Stimulated activated CD4-positive, alpha-beta T cell treated with anti-CD3 and anti-CD28 coated beads, TNF-alpha, amount 100 ng/mL, for 24 hours (primary cell): ENCODE measurements around the gene DGKD.

ENCODE experiments used
- DNase-seq, 3 experiments: peaks; one replicate each; pipeline ENCODE4 v3.0.0-alpha.2; 2020; ENCODE audit warnings: low read depth in 3 of 3

Gene DGKD

DNA sequence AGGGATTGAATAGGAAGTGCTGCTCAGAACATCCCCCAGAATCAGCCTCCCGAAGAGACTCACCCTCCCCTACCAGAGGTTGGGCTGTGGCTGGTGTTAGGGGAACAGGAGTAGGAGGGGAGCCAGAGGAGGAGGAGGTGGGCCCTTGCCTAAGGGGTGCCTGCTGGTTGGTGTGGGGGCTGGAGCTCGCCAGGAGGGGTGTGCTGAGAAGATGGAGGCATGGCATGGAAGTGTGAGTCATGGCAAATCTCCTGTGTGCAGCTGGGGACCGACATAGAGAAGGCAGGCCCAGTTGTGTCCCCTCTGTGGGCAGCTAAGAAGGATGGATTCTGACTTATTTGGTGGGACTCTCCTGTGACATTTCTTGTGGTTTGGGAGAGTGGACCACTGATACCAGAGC, 73.7 kb downstream of the DGKD start:
- no peak for DNase-seq

DNA sequence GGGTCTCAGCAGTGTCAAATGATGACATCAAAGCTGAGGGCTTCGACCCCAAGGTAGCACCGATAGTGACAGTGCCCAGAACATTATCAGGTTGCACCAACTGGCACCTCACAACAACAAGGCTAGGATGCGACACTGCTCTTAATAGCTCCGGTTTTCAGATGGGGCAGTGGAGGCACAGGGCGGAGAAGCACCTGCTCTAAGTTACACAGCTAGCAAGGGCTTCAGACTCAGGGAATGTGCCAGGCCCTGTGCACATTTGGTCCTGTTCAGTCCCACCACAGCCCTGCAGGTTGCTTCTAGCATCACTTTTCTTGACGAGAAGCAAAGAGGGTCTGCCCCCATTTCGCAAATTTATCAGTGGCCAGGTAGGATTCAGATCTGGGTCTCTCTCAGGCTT, 74.1 kb downstream of the DGKD start:
- DNase-seq: no peak

DNA sequence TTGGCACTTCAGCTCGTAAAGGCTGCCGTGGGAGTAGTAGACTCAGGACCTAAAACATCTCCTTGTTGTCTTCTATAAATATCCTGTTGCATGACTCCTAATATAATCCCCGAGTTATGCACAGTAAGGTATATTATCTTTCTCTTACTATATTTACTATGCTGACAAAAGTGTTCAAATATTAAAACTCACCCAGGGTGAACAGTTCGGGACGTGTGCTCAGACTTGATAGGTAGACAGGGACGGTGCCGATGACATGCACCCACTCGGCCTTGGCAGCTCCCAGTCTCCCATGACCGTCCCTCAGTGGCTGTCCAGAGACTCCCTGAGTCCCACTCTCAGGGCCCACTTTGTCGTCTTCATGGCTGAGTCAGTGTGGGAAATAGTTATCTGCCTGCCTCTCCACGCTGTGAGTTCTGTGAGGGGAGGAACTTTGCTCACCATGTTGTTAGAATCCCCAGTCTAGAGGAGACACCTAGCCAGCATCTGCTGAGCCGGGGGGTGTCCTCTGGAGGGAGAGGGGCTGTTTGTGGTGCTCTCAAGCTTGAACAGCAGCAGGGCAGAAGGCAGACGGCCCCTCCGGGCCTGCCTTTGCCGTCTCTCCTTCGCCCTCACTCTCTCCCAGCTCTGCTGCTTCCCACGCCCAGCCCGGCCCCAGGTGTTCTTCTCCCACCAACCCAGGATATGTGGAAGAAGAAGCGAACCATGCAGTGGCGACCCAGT, 75.0 kb downstream of the DGKD start:
- no peak for DNase-seq

DNA sequence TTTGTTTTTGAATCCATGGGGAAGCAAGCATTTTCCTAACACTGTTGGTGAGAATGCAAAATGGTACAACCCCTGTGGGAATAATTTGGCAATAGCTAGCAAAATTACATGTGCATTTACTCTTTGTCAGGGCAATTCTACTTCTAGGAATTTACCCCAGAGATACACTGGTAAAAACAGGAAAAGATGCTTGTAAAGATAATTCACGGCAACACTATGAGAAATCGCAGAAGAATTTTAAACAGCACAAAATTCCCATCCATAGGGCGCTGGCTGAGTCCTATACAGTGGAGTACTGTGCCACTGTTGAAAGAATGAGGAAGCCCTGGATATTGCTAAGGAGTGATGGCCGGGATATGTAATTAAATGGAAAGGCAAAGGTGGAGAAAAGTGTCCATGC, 75.8 kb downstream of the DGKD start:
- DNase-seq: no peak

DNA sequence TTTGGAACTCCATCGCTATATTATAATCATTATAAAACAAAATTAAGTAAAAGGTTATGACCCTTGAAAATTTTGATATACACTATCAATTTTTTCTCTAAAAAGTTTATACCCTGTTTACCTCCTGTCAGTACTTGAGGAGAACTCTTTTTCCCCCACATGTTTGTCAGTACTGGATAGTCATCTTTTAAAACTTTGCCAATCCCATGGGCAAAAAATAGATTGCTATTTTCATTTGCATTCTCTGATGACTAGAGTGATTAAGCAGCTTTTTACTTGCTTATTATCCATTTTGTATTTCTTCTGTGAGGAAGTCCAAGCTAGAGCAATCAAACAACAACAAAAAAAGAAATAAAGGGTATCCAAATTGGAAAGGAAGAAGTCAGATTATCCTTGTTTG, 76.4 kb downstream of the DGKD start:
- no peak for DNase-seq

DNA sequence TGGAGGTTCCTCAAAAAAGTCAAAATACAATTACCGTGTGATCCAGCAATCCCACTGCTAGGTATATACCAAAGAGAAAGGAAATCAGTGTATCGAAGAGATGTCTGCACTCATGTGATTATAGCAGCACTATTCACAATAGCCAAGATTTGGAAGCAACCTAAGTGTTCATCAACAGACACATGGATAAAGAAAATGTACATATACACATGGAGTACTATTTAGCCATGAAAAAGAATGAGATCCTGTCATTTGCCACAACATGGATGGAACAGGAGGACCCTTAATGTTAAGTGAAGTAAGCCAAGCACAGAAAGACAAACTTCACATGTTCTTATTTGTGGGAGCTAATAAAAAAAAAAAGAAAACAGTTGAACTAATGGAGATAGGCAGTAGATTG, 78.7 kb downstream of the DGKD start:
- DNase-seq: no peak

DNA sequence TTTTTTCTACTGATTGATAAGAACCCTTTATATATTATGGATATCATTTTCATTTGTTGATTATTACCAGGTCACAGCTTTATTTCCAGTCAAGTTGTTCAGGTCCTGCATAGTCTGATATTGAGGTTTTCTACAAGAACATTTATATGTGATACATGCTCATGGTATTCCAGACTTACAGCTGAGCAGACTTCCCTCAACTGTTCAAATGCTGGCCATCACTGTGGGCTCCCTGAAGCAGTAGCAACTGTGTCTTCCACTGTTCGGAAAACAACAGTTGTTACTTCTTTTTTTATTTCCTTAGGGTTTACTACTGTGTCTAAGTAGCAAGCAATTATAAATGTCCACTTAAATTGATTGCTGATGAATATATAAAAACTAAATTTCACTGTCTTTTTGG, 79.5 kb downstream of the DGKD start:
- DNase-seq: no peak

DNA sequence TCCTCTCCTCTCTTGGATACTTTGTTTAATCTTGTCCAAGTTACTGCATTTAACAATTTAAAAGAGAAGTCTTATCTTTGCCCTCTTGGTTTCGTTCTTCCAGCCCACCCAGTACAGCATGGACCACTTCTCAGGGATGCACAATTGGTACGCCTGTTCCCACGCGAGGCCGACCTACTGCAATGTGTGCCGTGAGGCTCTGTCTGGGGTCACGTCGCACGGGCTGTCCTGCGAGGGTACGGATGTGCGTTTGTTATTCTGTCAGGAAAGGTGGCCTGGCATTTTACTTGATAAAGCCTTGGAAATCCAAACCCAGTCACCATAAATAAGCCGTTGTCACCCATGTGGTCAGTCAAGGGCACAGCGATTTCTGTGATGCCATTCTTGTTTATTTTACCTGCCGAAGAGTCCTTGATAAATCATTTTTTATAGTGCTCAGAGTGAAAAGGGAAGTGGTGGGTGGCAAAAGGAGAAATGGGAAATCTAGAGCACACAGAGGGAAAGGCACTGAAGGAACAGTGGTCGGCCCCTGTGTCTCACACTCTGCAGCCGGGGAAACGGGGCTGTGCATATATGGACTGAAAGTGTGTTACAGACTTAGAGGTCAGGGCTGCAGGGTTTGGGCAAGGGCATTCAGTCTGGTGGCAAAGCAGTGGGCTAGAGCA, 80.5 kb downstream of the DGKD start:
- DNase-seq: no peak

DNA sequence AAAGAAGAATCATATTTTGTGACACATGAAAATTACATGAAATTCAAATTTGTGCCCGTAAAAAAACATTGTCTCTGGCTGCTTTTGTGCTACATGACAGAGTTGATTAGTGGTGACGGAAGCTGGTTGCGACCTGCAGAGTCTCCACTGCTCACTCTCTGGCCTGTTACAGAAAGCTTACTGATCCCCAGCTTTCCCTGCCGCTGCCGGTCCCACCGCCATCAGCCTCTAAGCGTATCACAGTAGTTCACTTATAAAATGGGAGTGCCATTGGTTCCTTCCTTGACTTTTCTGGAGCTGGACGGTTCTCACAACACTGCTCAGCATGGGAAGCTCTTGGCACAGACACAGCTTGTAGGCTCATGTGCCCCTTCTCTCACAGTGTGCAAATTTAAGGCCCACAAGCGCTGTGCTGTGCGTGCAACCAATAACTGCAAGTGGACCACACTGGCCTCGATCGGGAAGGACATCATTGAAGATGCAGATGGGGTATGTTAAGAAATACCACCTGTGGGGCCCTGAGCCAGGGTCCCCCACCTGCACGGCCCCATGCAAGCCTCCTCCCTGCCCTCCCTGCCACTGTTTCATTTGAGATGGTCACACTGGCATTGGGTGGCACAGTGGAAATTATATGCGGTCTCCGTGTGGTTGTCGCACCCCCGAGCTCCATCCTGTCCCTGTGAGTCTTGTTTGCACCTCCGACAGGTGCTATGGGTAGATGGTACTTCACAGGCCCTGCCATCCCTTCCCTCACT, 81.3 kb downstream of the DGKD start:
- DNase-seq: no peak

DNA sequence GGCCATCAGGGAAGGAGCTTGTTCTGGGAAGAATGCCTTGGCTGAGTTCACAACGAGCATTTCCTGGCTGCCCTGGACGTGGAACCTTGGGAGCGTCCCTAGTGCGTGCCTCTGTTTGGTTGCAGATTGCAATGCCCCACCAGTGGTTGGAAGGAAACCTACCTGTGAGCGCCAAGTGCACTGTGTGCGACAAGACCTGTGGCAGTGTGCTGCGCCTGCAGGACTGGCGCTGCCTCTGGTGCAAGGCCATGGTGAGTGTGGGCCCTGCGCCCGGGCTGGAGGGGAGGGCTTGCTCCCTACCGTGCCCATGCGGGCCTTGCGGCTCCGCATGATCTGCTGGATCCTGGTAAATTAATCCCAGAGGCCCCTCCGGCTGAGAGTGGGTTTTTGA, 81.9 kb downstream of the DGKD start:
- no peak for DNase-seq

DNA sequence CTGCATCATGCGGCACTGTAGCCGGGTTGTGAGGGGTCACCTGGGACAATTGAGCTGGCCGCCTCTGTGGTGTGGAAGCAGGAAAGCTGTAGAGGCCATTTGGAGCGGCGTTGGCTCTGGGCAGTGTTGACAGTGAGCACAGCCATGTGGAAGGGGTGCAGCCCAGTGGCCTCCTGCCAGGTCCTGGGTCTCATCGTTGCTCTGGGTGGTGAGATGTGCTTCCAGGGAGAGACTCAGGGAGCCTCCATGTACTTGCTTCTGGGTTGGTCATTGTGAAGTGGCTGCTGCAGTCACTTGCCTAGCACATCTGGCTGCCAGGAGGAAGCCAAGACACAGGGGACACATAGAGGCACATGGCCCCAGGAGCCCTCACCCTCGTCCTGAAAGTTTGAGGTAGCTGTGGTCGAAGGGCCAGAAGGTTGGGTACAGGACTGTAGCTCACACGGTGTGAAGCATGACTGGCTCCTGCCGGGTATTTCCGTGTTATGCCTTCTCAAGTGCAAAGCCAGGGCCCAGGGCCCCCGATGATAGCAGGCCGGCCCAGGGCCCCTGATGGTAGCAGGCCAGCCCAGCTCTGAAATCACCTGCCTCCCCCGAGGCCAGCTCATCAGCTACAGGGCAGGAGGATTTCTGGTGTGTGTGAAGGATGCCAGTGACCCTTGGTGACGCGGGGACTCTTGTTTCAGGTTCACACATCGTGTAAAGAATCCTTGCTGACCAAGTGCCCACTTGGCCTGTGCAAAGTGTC, 82.6 kb downstream of the DGKD start:
- DNase-seq: no peak

DNA sequence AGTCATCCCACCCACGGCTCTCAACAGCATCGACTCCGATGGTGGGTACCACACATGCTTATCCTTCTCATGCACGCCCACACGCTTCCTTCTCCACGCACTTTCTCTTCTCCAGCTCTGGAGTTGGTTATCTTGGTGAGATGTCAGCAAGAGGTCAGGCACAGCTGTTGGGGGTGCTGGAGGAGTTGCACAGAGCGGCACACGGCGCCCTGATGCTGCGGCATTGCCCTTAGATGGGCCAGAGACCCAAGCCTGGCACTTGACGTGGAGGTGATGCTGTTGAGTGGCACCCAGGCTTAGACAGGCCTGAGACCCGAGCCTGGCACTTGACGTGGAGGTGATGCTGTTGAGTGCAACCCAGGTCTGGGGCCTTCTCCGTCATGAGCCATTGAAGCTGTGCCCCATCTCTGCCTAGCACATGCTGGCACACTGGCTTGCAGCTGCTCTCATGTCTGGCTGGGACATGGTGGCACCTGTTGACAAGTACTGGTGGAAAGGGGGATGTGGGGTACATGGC, 83.2 kb downstream of the DGKD start:
- no peak for DNase-seq

DNA sequence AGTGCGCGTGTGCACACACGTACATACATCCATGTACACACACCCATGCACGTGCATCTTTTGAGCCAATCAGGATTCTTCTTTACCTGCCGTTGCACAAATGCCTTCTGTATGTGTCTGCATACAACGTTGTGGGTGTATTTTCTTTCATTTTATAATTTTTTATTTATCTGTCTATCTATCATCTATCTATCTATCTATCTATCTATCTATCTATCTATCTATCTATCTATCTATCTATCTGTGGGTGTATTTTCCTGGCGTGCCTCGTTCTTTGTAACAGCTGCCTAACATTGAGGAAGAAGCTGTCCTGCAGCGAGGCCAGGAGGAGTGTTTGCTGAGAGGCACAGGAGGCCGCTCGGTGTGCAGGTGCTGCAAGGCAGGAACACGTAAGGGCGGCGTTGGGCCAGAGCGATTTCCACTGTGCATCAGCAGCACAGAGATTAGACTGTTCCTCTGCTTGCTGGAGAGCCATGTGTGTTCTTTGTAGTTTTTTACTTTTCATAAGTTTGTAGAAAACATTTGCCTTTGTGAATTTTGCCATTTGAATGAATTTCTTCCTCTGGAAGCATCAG, 84.4 kb downstream of the DGKD start:
- DNase-seq: no peak

DNA sequence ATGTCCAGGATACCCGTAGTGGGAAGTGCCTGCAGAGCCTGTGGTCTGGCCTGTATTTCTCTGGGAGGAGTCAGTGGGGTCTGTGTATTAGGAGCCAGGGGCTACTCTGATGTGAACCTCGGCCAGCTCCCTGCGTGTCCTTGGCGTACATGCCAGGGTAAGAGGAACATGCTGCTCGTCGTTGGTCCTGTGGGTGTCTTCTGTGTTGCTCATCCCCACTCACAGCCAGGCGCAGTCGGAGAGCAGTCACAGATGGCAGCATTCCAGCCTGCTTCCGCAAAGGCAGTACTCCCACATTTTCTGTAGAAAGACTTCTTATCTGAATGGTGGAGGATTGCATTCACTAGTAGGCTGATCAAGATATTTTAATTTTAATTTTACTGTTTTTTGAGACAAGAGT, 84.9 kb downstream of the DGKD start:
- DNase-seq: no peak

DNA sequence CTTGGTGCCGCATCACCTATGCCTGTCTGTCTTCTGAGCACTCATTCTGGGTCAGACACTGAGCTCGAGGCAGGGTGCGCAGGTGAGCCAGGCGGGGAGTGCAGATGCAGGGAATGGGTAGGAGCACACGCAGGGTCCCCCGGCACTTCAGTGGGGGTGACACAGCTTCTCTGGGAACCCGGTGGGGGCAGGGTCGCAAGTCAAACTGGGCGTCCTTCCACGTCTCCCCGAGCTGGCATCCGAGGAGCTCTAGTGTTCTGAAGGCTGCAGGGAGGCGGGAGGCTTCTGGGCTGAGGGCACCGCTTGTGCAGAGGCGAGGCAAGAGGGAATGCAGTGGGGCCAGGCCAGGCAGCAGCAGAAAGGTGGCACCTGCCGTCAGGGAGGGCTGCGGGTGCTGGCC, 86.0 kb downstream of the DGKD start:
- DNase-seq: no peak

DNA sequence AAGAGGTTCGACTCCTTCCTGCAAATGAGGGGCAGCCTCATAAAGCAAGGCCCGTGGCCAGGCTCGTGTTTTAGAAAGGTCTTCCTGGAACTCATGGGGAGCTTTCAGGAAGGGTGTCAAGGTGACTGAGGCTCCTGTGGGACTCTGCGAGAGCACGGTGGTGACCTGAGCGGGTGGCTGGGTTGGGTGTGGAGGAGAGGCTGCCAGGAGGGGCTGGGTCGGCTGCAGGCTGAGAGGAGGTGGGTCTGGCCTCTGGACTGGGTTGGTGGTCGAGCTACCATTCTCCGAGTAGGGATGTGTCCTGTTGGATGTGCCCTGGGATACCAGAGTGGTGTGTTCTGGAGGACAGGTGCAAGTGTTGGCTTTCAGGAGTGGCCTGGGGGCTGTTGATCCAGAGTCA, 86.4 kb downstream of the DGKD start:
- no peak for DNase-seq

DNA sequence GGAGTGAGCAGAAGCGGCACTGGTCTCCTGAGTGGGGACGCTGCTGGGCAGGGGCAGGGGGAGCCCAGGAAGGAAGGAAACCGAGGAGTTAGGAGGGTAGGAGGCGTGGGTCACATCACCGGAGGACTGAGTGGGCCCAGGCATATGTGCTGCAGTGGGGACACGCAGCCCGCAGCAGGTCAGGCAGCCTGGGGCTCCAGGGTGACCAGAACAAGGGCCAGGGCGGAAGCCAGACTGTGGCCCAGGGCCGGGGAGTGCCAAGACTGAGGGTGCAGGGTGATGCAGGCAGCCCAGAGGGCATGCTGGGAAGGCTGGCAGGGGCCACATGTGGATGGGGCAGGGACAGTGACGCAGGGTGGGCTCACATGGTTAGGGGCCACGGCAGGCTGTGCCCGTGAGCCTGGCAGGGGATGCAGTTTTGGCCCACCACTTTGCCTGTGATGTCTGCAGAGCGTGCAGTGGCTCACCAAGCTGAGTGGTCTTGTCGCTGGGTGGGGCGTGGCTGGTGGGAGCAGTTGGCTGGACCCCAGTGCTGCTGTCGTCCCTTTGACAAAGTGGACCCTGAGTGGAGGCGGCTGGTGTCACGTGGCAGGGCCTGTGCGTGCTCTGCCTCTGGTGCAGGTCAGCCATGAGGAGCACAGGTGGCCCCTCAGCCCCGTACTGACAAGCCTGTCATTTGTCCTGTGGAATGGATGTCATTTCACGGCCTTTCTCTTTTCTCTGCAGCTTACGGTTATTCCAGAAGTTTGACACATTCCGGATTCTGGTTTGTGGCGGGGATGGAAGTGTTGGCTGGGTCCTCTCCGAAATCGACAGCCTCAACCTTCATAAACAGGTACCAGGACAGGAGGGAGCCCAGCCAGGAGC, 87.1 kb downstream of the DGKD start:
- DNase-seq: no peak

DNA sequence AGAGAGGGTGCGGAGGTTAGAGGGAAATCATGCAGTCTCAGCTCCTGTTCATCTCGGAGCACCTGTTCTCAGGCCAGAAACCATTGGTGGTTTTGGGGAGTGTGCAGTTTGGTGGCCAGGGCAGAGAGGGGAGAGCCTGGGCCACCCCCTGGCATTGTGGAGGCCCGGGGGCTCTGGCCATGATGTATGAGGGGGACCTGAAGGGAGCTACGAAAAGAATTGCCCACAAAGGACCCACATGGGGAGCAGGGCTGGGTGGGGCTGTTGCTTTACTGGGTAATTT, 87.7 kb downstream of the DGKD start:
- no peak for DNase-seq

DNA sequence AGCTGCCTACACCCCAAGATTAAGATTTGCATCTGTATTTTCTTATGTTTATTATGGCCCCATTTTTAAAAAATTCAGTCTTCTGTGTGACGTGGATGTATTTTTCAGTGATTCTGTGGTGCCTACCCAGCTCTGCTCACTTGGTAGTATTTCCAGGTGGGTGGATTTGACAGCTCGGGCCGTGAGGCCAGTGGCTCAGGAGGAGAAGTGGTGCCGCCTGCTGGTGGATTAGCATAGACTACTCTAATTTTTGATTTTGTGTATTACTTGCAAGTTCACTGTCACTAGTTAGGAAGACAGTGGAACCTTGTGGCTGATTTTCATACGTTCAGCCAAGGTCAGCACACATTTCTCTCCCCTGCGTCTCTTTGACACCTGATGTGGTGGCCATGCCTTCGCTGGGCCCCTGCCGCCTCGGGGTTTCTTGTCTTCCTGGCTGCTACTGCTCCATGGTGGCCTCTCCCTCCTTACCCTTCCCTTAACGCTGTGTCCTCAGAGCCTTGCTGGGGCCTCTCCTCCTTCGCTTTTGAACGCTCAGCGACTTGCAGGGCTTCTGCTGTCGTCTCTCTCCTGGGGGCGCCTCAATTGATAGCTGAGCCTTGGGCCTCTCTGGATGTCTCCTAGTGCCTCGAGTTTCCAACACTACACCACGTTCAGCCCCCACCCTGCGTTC, 89.4 kb downstream of the DGKD start:
- DNase-seq: peak; percentile 68 to 81 (median 70)

DNA sequence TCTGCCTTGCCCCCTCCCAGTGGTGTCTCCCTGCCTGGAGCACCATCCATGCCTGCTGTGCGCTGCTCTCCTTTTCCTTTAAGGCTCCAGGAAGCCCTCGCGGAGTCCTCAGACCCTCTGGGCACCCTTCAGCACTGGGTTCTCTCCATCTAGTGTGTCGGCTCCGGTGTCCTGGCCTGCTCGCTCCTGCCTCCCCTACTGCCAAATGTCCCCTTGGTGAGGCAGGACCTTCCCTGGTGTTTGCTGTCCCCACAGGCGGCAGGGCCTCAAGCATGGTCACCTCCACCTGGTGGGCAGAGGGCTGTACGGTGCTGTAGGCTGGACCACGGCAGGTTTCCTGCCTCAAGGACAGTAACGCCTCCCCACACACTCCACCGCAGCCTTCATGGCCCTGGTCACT, 90.2 kb downstream of the DGKD start:
- no peak for DNase-seq
